ENCODE results near the gene PRDX6.
"Not testable (repeated sequence)": the region's sequence is repeated elsewhere in the genome, so short reads cannot be mapped to it uniquely, and the experiment has no call there.

The PRDX6 gene

DNA sequence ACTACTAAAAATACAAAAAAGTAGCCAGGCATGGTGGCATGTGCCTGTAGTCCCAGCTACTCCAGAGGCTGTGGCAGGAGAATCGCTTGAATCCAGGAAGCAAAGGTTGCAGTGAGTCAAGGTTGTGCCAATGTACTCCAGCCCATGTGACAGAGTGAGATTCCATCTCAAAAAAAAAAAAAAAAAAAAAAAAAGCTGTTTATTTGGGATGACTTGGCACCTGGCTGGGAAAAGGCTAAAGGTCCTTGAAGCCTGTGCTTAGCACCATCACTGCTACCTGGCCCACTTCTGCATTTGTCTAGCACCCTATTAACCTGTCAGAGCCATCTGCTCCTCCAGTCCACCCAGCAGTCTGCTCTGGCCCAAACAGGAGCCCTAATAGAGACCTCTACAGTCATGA lies 25.0 kb downstream of the PRDX6 start:
- DNase-seq: no peak

GRCh38 chr1:173503391-173503790 lies 26.3 kb downstream of the PRDX6 start:
- DNase-seq: no peak

DNA sequence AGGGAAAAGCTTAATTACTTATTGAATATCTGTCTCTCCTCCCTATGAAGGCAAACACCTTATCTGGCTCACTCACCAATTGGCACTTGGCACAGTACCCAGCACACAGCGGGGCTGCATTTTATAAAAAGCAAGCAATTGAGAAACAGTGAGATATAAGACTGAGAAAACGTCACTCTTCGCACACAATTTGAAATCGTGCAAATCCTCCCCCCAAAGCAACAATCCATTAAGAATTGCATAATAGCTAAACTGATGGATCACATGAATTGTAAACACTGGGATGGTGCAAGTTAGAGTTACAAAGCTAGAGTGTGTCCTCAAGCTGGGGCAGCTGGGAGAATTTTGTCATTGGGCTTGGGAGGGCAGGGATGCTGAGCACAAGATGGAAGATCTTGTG lies 27.1 kb downstream of the PRDX6 start:
- no peak for DNase-seq

- no peak for DNase-seq
These were observed 28.3 kb downstream of the PRDX6 start for GRCh38 chr1:173505391-173505790.

DNA sequence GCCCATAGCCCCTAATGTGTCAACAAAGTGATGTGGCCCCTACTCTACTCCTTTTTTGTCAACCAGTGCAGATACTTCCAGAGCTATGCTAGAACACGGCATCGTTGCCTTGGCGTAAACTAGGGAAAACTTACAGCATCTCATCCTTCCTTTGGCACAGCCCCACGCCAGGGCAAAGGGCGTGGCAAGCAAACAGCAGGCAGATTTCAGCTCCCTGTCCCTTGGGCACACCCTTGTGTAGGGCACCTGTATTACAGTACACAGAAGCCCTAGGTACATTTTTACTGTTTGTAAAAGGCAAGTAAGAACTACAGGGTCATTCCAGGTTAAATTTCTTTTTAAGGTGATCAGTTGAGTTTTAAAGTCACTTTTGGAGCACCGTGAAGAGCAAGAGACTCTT lies 29.3 kb downstream of the PRDX6 start:
- no peak for DNase-seq

- no peak for DNase-seq
These were observed 30.2 kb downstream of the PRDX6 start for GRCh38 chr1:173507205-173507846.

DNA sequence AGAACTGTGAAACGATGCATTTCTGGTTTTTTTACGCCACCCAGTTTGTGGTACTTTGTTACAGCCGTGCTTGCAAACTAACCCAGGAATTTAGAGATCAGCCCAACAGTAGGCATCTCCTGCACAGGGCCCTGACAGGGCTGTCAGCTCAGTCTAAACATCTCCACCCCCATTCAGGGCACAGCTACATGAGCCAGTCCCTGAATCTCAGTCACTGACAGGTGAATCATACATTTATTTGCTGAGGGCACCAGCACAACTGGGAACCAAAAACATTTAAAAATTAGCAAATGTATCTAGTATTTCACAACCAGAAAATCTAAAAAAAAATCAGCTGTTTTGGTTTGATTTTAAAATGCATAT lies 30.7 kb downstream of the PRDX6 start:
- no peak for DNase-seq

GRCh38 chr1:173508541-173508940 lies 31.4 kb downstream of the PRDX6 start:
- no peak for DNase-seq

- DNase-seq: no peak
These were observed 32.7 kb downstream of the PRDX6 start for GRCh38 chr1:173509797-173510196.

DNA sequence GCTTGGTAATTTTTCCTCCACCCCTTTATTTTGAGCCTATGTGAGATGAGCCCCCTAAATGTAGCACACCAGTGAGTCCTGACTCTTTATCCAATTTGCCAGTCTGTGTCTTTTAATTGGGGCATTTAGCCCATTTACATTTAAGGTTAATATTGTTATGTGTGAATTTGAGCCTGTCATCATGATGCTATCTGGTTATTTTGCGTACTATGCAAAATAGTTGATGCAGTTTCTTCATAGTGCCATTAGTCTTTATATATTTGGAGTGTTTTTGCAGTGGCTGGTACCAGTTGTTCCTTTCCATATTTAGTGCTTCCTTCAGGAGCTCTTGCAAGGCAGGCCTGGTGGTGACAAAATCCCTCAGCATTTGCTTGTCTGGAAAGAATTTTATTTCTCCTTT lies 37.4 kb downstream of the PRDX6 start:
- DNase-seq: not testable (repeated sequence)

GRCh38 chr1:173520799-173521198 lies 43.7 kb downstream of the PRDX6 start:
- DNase-seq: no peak

- DNase-seq: no peak
These were observed 46.2 kb downstream of the PRDX6 start for GRCh38 chr1:173523329-173523728.

DNA sequence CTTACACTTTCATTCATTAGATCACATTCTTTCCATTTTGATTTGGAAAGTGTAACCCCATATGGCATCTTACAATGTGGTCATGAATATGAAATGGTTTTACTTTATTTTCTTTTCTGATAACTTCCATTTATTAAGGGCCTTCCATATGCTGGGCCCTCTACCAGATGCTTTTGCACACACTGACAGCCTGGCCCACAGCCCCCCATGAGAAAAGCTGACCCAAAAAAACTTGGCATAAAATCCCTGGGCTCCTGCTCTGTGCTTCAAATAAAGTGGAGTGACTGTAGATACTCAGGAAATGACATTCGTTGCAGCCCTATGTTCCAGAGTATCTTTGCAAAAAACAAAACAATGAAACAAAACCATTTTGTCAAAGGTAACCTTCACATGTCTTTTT lies 48.8 kb downstream of the PRDX6 start:
- DNase-seq: no peak

- no peak for DNase-seq
These were observed 50.2 kb downstream of the PRDX6 start for GRCh38 chr1:173527151-173527826.

- no peak for DNase-seq
These were observed 52.0 kb downstream of the PRDX6 start for GRCh38 chr1:173529106-173529505.

- no peak for DNase-seq
These were observed 53.9 kb downstream of the PRDX6 start for GRCh38 chr1:173530795-173531693.

- no peak for DNase-seq
These were observed 55.1 kb downstream of the PRDX6 start for GRCh38 chr1:173532237-173532636.

DNA sequence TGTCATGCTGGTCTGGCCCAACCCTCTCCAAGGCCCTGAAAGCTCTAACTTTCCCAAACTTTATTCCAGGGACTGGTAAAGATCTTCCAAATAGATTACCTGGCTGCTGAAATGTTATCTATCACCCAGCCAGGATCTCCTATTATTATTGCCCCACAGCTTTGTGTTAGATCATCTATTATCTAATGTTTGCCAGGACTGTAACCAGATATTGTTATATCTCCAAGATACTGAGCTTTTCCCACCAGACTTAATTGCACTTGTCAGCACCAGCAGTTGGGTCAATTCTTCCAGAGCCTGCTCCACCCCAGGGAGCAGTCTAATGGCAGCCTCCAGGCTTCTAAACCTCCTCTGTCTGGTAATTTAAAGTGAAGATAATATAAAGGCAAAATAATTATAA lies 59.1 kb downstream of the PRDX6 start:
- DNase-seq: no peak
